HG03521 (cell line): Measurements from ENCODE around the gene IMMP2L.
"Not testable (repeated sequence)": the region's sequence is repeated elsewhere in the genome, so short reads cannot be mapped to it uniquely, and the experiment has no call there.

Experiments
- ATAC-seq: cut with Tn5 transposase; IDR thresholded peaks from one replicate; pipeline ENCODE4 v1.9.1; 2021; ENCODE audit warnings: mild to moderate bottlenecking, moderate library complexity; ENCODE audit not compliant: unreplicated experiment

IMMP2L gene

GRCh38 chr7:111470998-111471397 is 91.3 kb downstream of the IMMP2L start:
- ATAC-seq: no peak

- ATAC-seq: not testable (repeated sequence)
Measured at GRCh38 chr7:111469894-111470293, 92.4 kb downstream of the IMMP2L start.

- ATAC-seq: not testable (repeated sequence)
Measured at GRCh38 chr7:111465774-111466173, 96.5 kb downstream of the IMMP2L start.

- ATAC-seq: no peak
Measured at GRCh38 chr7:111460695-111461094, 101.6 kb downstream of the IMMP2L start.

DNA sequence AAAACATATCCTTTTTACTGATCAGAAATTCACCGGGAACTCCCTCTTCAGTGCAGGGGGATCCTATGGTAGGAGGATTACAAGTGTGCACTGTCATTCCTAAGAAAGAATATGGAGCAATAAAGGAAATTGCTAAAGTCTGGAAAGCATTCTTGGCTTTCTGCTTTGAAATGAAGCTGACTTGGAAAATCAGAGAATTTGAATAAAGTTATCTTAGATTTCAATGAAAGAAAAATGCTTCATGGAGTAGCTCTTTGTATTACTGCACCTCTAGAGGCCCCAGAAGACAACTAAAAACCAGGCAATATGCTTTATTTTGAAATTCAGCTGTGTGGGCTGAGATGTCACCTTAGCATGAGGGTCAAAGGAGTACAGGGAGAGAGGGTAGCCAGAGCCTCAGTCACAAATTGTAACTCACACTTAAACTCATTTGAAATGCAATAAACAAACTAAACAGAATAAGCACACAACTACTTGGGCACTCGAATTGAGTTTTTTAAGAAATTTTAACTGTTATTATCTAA is 102.5 kb downstream of the IMMP2L start:
- ATAC-seq: no peak

GRCh38 chr7:111459065-111459756 is 103.1 kb downstream of the IMMP2L start:
- ATAC-seq: no peak

GRCh38 chr7:111450705-111451104 is 111.6 kb downstream of the IMMP2L start:
- not testable (repeated sequence) for ATAC-seq

- ATAC-seq: not testable (repeated sequence)
Measured at GRCh38 chr7:111447502-111447901, 114.8 kb downstream of the IMMP2L start.

DNA sequence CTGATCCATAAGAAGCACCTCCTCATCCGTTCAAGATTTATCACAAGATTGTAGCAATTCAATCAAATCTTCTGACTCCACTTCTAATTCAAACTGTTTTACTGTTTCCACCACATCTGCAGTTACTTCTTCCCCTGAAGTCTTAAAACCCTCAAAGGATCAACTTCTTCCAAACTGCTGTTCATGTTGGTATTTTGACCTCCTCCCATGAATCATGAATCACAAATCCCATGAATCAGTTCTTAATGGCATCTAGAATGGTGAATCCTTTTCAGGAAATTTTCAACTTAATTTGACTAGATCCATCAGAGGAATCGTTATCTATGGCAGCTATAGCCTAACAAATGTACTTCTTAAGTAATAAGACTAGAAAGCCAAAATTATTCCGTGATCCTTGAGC is 122.3 kb downstream of the IMMP2L start:
- no peak for ATAC-seq

DNA sequence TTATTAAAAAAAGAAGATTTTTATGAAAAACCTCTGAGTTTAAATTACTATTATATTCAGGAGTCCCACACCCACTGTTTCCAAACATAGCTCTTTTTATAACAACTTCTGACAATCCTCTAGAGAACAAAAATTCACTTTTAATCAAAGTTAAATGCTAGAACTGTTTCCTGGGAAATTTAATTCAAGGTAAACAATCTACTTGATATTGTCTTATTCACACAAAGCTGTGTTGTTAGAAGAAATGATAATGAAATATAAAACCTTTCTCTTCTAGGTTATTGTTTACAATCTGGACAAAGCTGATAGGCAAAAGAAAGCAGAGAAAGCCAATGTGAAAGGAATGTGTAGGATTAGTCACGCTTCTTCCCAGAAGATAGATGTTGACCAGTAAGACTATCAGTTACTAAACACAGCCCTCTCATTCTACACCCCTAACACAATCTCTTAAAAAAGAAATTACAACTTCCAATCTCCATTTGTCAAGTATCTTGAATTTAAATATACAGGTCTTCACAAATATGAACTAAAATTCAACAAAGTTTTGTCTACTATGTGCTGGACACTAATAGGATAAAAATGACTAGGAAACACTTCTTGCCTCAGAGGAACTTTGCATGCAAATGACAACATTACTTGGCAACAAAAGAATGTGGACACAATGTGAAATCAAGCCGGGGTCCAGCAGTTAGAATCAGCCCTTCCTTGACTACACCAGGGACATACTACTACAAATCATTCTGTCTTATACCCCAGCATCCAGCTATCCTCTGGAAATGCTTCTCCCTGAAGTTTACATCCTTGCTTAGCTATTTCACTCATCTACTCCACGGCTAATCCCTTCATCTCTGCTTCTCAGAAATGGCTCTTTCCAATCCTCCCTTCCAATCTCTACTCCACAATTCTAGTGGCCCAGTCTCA is 123.7 kb downstream of the IMMP2L start:
- no peak for ATAC-seq

DNA sequence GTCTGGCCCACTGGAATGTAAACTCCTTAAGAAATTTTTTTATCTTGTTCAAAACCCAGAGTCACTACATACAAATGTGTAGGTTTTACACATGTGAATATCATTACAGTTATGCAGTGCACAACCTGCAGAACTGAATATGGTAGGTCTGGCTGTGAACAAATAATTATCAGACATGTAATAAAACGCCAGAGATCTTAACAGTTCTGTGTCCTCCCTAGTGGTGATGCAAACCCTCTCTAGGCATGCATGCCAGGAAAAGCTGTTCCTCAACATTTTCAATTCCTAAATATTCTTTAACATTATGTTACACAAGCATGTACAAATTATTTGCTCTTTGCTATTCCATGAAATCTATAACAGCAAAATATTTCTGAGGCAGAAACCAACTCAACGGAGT is 124.6 kb downstream of the IMMP2L start:
- no peak for ATAC-seq

GRCh38 chr7:111436608-111437007 is 125.7 kb downstream of the IMMP2L start:
- no peak for ATAC-seq

DNA sequence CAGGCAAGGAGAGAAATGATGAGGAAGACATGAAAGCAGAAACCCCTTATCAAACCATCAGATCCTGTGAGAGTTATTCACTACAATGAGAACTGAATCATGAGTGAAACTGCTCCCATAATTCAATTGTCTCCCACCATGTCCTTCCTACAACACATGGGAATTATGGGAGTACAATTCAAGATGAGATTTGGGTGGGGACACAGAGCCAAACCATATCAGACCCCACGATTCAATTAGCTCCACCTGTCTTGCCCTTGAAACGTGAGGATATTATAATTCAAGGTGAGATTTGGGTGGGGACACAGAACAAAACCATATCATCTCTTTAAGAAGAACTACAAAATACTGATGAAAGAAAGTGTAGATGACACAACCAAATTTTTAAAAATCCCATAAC is 128.9 kb downstream of the IMMP2L start:
- ATAC-seq: no peak

DNA sequence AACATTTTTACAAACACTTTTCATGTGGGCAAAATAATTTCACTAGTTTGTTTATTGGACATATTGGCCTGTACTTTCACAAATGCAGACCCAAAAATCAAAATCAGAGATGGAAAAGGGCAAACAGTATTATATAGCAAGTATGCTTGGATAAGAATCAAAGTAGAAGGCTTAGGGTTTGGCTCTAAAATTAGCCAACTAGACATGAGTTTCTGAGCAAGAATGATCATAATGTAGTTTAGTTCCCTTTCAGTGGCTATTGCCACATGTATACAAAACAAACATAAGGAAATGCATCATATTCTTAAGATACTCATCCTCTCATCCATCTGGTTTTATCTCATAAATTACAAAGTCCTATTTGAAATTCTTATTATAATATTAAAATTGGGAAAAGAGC is 132.5 kb downstream of the IMMP2L start:
- no peak for ATAC-seq

- ATAC-seq: no peak
Measured at GRCh38 chr7:111424768-111425167, 137.5 kb downstream of the IMMP2L start.

DNA sequence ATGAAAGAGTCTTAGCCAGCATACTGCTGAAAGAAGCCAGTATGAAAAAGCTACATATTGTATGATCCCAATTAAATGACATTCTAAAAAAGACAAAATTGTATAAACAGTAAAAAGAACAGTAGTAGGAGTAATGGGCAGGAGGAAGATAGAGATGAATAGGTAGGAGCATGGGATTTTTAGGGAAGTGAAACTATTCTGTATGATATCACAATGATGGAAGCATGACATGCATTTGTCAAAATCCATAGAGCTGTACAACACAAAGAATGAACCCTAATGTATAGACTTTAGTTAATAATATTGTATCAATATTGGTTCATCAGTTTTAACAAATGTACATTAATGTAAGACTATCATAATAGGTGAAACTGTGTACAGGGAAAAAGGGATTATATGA is 147.9 kb downstream of the IMMP2L start:
- ATAC-seq: no peak

DNA sequence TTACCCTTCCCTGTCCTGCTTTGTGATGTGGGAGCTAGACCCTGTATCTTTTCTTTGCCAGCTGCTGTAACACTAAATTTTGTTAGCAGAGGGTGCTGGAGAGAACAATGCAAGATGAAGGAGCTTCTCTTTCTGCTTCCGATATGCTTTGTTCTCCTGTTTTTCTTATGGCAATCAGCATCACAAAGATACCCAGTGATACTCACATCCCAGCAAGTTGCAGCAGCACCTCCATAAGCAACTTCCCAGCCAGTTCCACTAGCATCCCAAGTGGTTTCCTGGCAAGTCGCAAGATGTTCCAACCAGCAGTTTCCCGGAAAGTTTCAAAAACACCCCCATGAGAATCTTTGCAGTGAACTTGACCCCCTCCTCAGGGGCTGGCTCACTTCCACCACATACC is 148.6 kb downstream of the IMMP2L start:
- ATAC-seq: no peak

DNA sequence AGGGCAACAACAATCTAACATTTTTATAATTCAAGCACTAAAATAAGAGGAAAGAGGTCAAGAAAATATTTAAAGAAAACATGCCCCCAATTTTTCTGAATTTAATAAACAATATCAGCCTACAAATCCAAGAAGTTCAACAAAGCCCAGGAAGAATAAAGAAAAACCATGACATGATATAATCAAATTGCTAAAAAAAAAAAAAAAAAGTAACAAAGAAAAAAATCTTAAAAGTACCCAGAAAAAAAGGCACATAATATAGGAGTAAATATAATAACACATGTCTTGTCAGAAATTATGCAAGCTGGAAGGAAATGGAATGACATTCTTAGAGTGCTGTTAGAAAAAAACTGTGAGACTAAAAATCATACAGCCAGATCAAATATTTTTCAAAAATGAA is 151.4 kb downstream of the IMMP2L start:
- ATAC-seq: no peak

DNA sequence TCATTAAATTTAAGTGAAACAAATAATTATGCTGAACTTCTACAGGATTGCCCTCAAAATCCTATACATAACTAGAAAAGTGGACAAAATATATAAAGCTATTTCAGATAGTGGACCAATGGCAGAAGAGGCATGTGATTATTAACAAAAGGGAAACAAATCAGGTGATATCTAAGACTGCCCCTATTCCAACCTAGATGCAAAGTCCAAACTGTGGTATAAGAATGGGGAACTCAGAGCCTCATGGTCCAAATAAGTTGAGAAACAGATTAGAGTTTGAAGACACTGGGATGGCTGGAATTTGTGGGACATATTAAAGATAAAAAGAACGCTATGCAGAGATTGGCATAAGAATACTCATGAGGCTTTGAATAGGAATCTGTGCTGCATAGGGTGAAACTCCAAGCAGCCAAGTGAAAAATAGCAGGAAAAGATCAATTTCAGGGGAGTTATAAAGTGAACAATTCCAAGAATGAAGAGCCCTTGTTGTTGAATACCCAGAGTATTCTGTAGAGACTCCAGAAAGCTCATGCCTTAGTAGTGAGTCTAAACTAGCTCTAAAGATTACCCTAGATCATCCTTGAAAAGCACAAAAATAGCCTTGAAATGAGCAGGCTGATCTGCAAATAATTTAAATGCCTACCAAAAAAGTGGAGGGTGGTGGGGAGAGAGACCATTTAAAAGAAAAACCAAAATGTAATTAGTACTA is 152.4 kb downstream of the IMMP2L start:
- ATAC-seq: no peak

GRCh38 chr7:111408724-111409123 is 153.6 kb downstream of the IMMP2L start:
- no peak for ATAC-seq

DNA sequence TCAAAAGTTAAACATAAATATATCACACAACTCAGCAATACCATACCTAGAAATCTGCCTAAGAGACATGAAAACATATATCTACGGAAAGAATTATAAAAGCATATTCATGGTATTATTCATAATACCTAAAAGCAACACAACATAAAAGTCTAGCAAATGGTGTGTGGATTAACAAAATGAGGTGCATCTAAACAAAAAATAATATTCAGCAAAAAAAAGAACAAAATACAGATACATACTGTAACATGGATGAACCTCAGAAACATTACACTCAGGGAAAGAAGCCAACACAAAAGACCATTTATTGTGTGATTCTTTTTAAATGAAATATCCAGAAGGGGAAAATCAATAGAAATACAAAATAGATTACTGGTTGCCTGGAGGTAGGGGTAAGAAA is 155.0 kb downstream of the IMMP2L start:
- no peak for ATAC-seq
